Right atrium auricular region (tissue), 2 donors: ENCODE results near the gene CPSF3. TPM values are rescaled to one million over a fixed set of nuclear protein-coding genes. Genes with fewer than 3 reads are reported as not detected.
A peak's percentile ranks its signal among the peaks of the same experiment; 100 is the strongest.

Experiments used
- DNase-seq: peaks from one replicate; pipeline ENCODE4 v3.0.0-alpha.2; 2019; ENCODE audit warnings: low spot score
- H3K27ac ChIP-seq, 2 donors: fragments of 200-600 bp; sonication (generic); 1 replicate in 1 of 2; 2 replicates in 1 of 2; pipeline ENCODE4 v1.5.1; 2016 to 2019
- H3K27me3 ChIP-seq, 2 donors: fragments of 200-600 bp; sonication (generic); one replicate each; pipeline versions ENCODE4 v1.5.1 to v1.6.0; 2017 to 2019
- H3K36me3 ChIP-seq: fragments of 200-600 bp; sonication (generic); one replicate; pipeline ENCODE4 v1.5.1; 2016
- H3K4me1 ChIP-seq, 2 donors: fragments of 200-600 bp; sonication (generic); one replicate each; pipeline versions ENCODE4 v1.5.1 to v1.6.0; 2017 to 2019
- H3K4me3 ChIP-seq, 2 donors: fragments of 200-600 bp; sonication (generic); 1 replicate in 1 of 2; 2 replicates in 1 of 2; pipeline ENCODE4 v1.5.1; 2017 to 2019; ENCODE audit warnings: mild to moderate bottlenecking in 1 of 2, moderate library complexity in 1 of 2
- H3K9me3 ChIP-seq, 2 donors: fragments of 200-600 bp; sonication (generic); one replicate each; pipeline ENCODE4 v1.5.1; 2019
- CTCF ChIP-seq, 2 donors: fragments of 200-600 bp; sonication (generic); IDR thresholded peaks; one replicate each; pipeline ENCODE4 v1.5.1; 2019; ENCODE audit warnings: antibody characterized with exemption in 2 of 2
- total RNA-seq, 2 donors: library from RNA; depleted of rRNA; stranded (reverse); fragments of >200 nt; gene quantifications; one replicate each; pipeline ENCODE4 v1.1.0, GENCODE V29; 2016

The CPSF3 gene
- total RNA-seq, 2 donors from 2014 or later: 13.7 to 13.9 TPM

- peaks cover 48% of the 10 kb centered on the region for H3K36me3 ChIP-seq
These were observed 13.3 kb upstream of the CPSF3 start for GRCh38 chr2:9410108-9410507.

GRCh38 chr2:9412781-9413180, 10.7 kb upstream of the CPSF3 start:
- no peak for TF ChIP-seq CTCF (IDR thresholded peaks at IDR 0.05)
- peaks cover 37% of the 10 kb centered on the region for H3K36me3 ChIP-seq
- H3K9me3 ChIP-seq: no peaks in the 10 kb centered on the region
- H3K27ac ChIP-seq: no peak overlapping the region
- no peaks in the 10 kb centered on the region for H3K27me3 ChIP-seq
- H3K4me3 ChIP-seq: no peak overlapping the region
- H3K4me1 ChIP-seq: no peaks in the 10 kb centered on the region
- no peak for DNase-seq

More at GRCh38 chr2:9410108-9410507, 13.3 kb upstream of the CPSF3 start:
- no peak for TF ChIP-seq CTCF (IDR thresholded peaks at IDR 0.05)
- H3K9me3 ChIP-seq: no peaks in the 10 kb centered on the region
- DNase-seq: peak; percentile 26
- H3K4me3 ChIP-seq: no peak overlapping the region
- H3K27ac ChIP-seq: no peak overlapping the region
- H3K27me3 ChIP-seq: no peaks in the 10 kb centered on the region
- no peaks in the 10 kb centered on the region for H3K4me1 ChIP-seq

GRCh38 chr2:9415516-9416169, 7.8 kb upstream of the CPSF3 start:
- TF ChIP-seq CTCF (IDR thresholded peaks at IDR 0.05): no peak
- no peaks in the 10 kb centered on the region for H3K27me3 ChIP-seq
- DNase-seq: no peak
- H3K4me3 ChIP-seq: no peak overlapping the region
- H3K36me3 ChIP-seq: peaks cover 17% of the 10 kb centered on the region
- no peaks in the 10 kb centered on the region for H3K9me3 ChIP-seq
- H3K27ac ChIP-seq: no peak overlapping the region
- peaks cover 0 to 11% of the 10 kb centered on the region in 2 donors for H3K4me1 ChIP-seq

GRCh38 chr2:9416267-9416961, 7.0 kb upstream of the CPSF3 start:
- DNase-seq: no peak
- peaks cover 9% of the 10 kb centered on the region for H3K36me3 ChIP-seq
- TF ChIP-seq CTCF (IDR thresholded peaks at IDR 0.05): no peak
- H3K27ac ChIP-seq: no peak overlapping the region
- no peak overlapping the region for H3K4me3 ChIP-seq
- no peaks in the 10 kb centered on the region for H3K9me3 ChIP-seq
- H3K27me3 ChIP-seq: no peaks in the 10 kb centered on the region
- peaks cover 0 to 19% of the 10 kb centered on the region in 2 donors for H3K4me1 ChIP-seq

- Histone ChIP-seq H3K4me3 (no peak overlapping the region), H3K36me3 (peaks cover 4% of the 10 kb centered on the region), H3K9me3 (no peaks in the 10 kb centered on the region), H3K27ac (no peak overlapping the region), H3K4me1 (peaks cover 0 to 24% of the 10 kb centered on the region in 2 donors), H3K27me3 (no peaks in the 10 kb centered on the region)
- TF ChIP-seq CTCF (IDR thresholded peaks at IDR 0.05): no peak
- no peak for DNase-seq
These were observed 6.5 kb upstream of the CPSF3 start for GRCh38 chr2:9416962-9417316.
